Ovary (tissue), 3 donors: ENCODE measurements around the gene CDH22.

Source experiments
- CTCF ChIP-seq, 3 donors: fragments of 450-650 bp in 2 of 3; fragments of 200-600 bp in 1 of 3; IDR thresholded peaks; one replicate each; pipeline versions ENCODE4 v1.5.1 to v1.8.0; 2016 to 2022; ENCODE audit warnings: antibody characterized with exemption in 3 of 3, mild to moderate bottlenecking in 1 of 3
- EP300 ChIP-seq: sonication (generic); formaldehyde crosslinking; IDR thresholded peaks from one replicate; pipeline ENCODE4 v1.6.1; 2017; ENCODE audit warnings: antibody characterized with exemption
- POLR2A ChIP-seq: fragments of 450-650 bp; IDR thresholded peaks from one replicate; pipeline ENCODE4 v1.6.1; 2017; ENCODE audit warnings: antibody characterized with exemption, mild to moderate bottlenecking, moderate library complexity
- donor health status: DM: no; HTN: no; CAD: no.

- TF ChIP-seq CTCF (IDR thresholded peaks at IDR 0.05) (no peak), EP300 (no peak), POLR2A (no peak)
Observed at GRCh38 chr20:46212252-46212651, 96.0 kb downstream of the CDH22 start.
